Ovary (tissue), 3 donors: ENCODE data around the gene C15orf39.

Experiments
- CTCF ChIP-seq, 3 donors: fragments of 450-650 bp in 2 of 3; fragments of 200-600 bp in 1 of 3; IDR thresholded peaks; one replicate each; pipeline versions ENCODE4 v1.5.1 to v1.8.0; 2016 to 2022; ENCODE audit warnings: antibody characterized with exemption in 3 of 3, mild to moderate bottlenecking in 1 of 3
- POLR2A ChIP-seq: fragments of 450-650 bp; IDR thresholded peaks from one replicate; pipeline ENCODE4 v1.6.1; 2017; ENCODE audit warnings: antibody characterized with exemption, mild to moderate bottlenecking, moderate library complexity
- donor health status: DM: no; HTN: no; CAD: no.

- TF ChIP-seq CTCF (IDR thresholded peaks at IDR 0.05) (no peak), POLR2A (no peak)
Observed at GRCh38 chr15:75192307-75192706, 9.4 kb upstream of the C15orf39 start.
